ENCODE data around the gene SYDE1.
"Not testable (repeated sequence)": the region's sequence is repeated elsewhere in the genome, so short reads cannot be mapped to it uniquely, and the experiment has no call there.

SYDE1 gene

GRCh38 chr19:15107061-15108010 is at the start of gene SYDE1:
Gene SYDE1 (plus strand): TSS chr19:15107401. CDS start chr19:15107434, 33 bp downstream.
- no peak for DNase-seq (ENCODE audit: low read depth)

GRCh38 chr19:15062036-15062435 is 45.2 kb upstream of the SYDE1 start:
- DNase-seq (ENCODE audit: low read depth): no peak

GRCh38 chr19:15070386-15070785 is 36.8 kb upstream of the SYDE1 start:
- not testable (repeated sequence) for DNase-seq (ENCODE audit: low read depth)

GRCh38 chr19:15072930-15073647 is 34.1 kb upstream of the SYDE1 start:
- DNase-seq (ENCODE audit: low read depth): no peak

- DNase-seq (ENCODE audit: low read depth): no peak
Observed at GRCh38 chr19:15074371-15074770, 32.8 kb upstream of the SYDE1 start.

- DNase-seq (ENCODE audit: low read depth): no peak
Observed at GRCh38 chr19:15075806-15076205, 31.4 kb upstream of the SYDE1 start.

- not testable (repeated sequence) for DNase-seq (ENCODE audit: low read depth)
Observed at GRCh38 chr19:15080002-15080401, 27.2 kb upstream of the SYDE1 start.

GRCh38 chr19:15081911-15082310 is 25.3 kb upstream of the SYDE1 start, which contains the start of gene OR1I1:
Gene OR1I1 (plus strand): TSS chr19:15082211. CDS start chr19:15087066, 4,855 bp downstream.
- DNase-seq (ENCODE audit: low read depth): no peak

GRCh38 chr19:15087182-15087581 is 20.0 kb upstream of the SYDE1 start:
- DNase-seq (ENCODE audit: low read depth): no peak

- no peak for DNase-seq (ENCODE audit: low read depth)
Observed at GRCh38 chr19:15091918-15092753, 15.1 kb upstream of the SYDE1 start.

GRCh38 chr19:15093001-15093400 is 14.2 kb upstream of the SYDE1 start:
- no peak for DNase-seq (ENCODE audit: low read depth)

- no peak for DNase-seq (ENCODE audit: low read depth)
Observed at GRCh38 chr19:15096223-15096622, 11.0 kb upstream of the SYDE1 start.

- not testable (repeated sequence) for DNase-seq (ENCODE audit: low read depth)
Observed at GRCh38 chr19:15097980-15098379, 9.2 kb upstream of the SYDE1 start.

- DNase-seq (ENCODE audit: low read depth): no peak
Observed at GRCh38 chr19:15098460-15098859, 8.7 kb upstream of the SYDE1 start.

- DNase-seq (ENCODE audit: low read depth): no peak
Observed at GRCh38 chr19:15099017-15099582, 8.1 kb upstream of the SYDE1 start.

- DNase-seq (ENCODE audit: low read depth): no peak
Observed at GRCh38 chr19:15101479-15102082, 5.6 kb upstream of the SYDE1 start.

GRCh38 chr19:15104003-15104402 is 3.2 kb upstream of the SYDE1 start:
- no peak for DNase-seq (ENCODE audit: low read depth)

GRCh38 chr19:15104411-15104810 is 2.8 kb upstream of the SYDE1 start:
- DNase-seq (ENCODE audit: low read depth): no peak

- no peak for DNase-seq (ENCODE audit: low read depth)
Observed at GRCh38 chr19:15105044-15105443, 2.2 kb upstream of the SYDE1 start.

- DNase-seq (ENCODE audit: low read depth): no peak
Observed at GRCh38 chr19:15108145-15108844, 1.1 kb downstream of the SYDE1 start.

Measured in stimulated activated CD8-positive, alpha-beta memory T cell treated with anti-CD3 and anti-CD28 coated beads, Interleukin-12 subunit alpha, Interleukin-12 subunit beta, amount 100 ng/mL, for 4 hours (primary cell).